ENCODE results near the gene FURIN.

Gene FURIN

DNA sequence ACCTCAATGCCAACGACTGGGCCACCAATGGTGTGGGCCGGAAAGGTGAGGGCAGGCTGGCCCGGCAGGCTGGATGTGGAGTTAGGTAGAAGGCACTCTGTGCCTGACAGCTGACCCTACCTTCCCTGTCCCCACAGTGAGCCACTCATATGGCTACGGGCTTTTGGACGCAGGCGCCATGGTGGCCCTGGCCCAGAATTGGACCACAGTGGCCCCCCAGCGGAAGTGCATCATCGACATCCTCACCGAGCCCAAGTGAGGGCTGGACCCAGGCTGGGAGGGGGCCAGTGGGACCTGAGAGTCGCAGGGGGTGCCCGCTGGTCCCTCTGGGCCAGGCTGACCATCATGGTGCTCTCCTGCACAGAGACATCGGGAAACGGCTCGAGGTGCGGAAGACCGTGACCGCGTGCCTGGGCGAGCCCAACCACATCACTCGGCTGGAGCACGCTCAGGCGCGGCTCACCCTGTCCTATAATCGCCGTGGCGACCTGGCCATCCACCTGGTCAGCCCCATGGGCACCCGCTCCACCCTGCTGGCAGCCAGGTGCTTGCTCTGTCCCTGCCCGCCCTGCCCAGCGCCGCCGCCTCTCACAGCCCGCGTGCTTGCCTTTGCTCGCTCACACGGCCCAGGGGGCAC, 11.5 kb downstream of the FURIN start:
- no peak for DNase-seq (ENCODE audit: extremely low read depth, low read depth)
- TF ChIP-seq, protein P1, sequence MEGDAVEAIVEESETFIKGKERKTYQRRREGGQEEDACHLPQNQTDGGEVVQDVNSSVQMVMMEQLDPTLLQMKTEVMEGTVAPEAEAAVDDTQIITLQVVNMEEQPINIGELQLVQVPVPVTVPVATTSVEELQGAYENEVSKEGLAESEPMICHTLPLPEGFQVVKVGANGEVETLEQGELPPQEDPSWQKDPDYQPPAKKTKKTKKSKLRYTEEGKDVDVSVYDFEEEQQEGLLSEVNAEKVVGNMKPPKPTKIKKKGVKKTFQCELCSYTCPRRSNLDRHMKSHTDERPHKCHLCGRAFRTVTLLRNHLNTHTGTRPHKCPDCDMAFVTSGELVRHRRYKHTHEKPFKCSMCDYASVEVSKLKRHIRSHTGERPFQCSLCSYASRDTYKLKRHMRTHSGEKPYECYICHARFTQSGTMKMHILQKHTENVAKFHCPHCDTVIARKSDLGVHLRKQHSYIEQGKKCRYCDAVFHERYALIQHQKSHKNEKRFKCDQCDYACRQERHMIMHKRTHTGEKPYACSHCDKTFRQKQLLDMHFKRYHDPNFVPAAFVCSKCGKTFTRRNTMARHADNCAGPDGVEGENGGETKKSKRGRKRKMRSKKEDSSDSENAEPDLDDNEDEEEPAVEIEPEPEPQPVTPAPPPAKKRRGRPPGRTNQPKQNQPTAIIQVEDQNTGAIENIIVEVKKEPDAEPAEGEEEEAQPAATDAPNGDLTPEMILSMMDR (IDR thresholded peaks at IDR 0.05; ENCODE audit: low read depth, low read length, missing control alignments): no peak
- H3K4me3 ChIP-seq (replicated peaks; ENCODE audit: low read depth, low read length): no peak overlapping the region

DNA sequence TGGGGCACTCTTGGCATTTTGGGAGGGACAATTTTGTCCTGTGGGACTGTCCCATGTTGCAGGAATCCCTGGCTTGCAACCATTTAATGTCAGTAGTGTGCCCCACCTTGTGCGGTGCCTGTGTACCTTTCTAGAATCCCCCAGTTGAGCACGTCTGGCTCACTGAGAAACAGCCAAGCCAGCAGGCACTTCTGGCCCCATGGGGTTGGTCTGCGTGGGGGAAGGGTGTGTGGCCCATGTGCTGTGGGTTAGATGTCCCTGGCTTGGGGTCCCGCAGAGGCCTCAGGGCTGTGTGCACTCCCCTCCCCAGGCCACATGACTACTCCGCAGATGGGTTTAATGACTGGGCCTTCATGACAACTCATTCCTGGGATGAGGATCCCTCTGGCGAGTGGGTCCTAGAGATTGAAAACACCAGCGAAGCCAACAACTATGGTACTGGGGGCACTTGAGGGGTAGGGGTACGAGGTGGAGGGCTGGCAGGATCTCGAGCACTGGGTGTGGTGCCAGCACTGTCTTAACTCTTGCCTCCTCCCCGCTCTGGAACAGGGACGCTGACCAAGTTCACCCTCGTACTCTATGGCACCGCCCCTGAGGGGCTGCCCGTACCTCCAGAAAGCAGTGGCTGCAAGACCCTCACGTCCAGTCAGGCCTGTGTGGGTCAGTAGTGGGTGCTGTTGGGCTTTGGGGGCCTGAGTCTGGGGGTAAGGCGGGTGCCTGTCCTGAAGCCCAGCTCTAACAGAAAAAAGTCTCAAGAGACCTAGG, 12.2 kb downstream of the FURIN start:
- TF ChIP-seq, protein P1 (IDR thresholded peaks at IDR 0.05; ENCODE audit: low read depth, low read length, missing control alignments): no peak
- H3K4me3 ChIP-seq (replicated peaks; ENCODE audit: low read depth, low read length): no peak overlapping the region
- no peak for DNase-seq (ENCODE audit: extremely low read depth, low read depth)

DNA sequence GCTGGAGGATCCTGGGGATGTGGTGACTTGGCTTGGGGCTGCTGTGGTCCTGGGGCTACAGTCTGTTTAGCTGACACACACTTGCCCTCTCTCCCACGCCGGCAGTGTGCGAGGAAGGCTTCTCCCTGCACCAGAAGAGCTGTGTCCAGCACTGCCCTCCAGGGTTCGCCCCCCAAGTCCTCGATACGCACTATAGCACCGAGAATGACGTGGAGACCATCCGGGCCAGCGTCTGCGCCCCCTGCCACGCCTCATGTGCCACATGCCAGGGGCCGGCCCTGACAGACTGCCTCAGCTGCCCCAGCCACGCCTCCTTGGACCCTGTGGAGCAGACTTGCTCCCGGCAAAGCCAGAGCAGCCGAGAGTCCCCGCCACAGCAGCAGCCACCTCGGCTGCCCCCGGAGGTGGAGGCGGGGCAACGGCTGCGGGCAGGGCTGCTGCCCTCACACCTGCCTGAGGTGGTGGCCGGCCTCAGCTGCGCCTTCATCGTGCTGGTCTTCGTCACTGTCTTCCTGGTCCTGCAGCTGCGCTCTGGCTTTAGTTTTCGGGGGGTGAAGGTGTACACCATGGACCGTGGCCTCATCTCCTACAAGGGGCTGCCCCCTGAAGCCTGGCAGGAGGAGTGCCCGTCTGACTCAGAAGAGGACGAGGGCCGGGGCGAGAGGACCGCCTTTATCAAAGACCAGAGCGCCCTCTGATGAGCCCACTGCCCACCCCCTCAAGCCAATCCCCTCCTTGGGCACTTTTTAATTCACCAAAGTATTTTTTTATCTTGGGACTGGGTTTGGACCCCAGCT, 13.0 kb downstream of the FURIN start:
- DNase-seq (ENCODE audit: extremely low read depth, low read depth): no peak
- H3K4me3 ChIP-seq (replicated peaks; ENCODE audit: low read depth, low read length): no peak overlapping the region
- TF ChIP-seq, protein P1 (IDR thresholded peaks at IDR 0.05; ENCODE audit: low read depth, low read length, missing control alignments): no peak

DNA sequence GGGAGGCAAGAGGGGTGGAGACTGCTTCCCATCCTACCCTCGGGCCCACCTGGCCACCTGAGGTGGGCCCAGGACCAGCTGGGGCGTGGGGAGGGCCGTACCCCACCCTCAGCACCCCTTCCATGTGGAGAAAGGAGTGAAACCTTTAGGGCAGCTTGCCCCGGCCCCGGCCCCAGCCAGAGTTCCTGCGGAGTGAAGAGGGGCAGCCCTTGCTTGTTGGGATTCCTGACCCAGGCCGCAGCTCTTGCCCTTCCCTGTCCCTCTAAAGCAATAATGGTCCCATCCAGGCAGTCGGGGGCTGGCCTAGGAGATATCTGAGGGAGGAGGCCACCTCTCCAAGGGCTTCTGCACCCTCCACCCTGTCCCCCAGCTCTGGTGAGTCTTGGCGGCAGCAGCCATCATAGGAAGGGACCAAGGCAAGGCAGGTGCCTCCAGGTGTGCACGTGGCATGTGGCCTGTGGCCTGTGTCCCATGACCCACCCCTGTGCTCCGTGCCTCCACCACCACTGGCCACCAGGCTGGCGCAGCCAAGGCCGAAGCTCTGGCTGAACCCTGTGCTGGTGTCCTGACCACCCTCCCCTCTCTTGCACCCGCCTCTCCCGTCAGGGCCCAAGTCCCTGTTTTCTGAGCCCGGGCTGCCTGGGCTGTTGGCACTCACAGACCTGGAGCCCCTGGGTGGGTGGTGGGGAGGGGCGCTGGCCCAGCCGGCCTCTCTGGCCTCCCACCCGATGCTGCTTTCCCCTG, 13.8 kb downstream of the FURIN start:
- no peak for DNase-seq (ENCODE audit: extremely low read depth, low read depth)
- TF ChIP-seq, protein P1 (IDR thresholded peaks at IDR 0.05; ENCODE audit: low read depth, low read length, missing control alignments): no peak
- no peak overlapping the region for H3K4me3 ChIP-seq (replicated peaks; ENCODE audit: low read depth, low read length)

DNA sequence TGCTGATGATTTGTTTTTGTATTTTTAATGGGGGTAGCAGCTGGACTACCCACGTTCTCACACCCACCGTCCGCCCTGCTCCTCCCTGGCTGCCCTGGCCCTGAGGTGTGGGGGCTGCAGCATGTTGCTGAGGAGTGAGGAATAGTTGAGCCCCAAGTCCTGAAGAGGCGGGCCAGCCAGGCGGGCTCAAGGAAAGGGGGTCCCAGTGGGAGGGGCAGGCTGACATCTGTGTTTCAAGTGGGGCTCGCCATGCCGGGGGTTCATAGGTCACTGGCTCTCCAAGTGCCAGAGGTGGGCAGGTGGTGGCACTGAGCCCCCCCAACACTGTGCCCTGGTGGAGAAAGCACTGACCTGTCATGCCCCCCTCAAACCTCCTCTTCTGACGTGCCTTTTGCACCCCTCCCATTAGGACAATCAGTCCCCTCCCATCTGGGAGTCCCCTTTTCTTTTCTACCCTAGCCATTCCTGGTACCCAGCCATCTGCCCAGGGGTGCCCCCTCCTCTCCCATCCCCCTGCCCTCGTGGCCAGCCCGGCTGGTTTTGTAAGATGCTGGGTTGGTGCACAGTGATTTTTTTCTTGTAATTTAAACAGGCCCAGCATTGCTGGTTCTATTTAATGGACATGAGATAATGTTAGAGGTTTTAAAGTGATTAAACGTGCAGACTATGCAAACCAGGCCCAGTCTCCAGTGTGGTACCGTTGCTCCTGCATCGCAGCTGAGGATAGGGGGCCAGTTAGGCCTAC, 14.6 kb downstream of the FURIN start:
- TF ChIP-seq, protein P1 (IDR thresholded peaks at IDR 0.05; ENCODE audit: low read depth, low read length, missing control alignments): no peak
- no peak for DNase-seq (ENCODE audit: extremely low read depth, low read depth)
- no peak overlapping the region for H3K4me3 ChIP-seq (replicated peaks; ENCODE audit: low read depth, low read length)

DNA sequence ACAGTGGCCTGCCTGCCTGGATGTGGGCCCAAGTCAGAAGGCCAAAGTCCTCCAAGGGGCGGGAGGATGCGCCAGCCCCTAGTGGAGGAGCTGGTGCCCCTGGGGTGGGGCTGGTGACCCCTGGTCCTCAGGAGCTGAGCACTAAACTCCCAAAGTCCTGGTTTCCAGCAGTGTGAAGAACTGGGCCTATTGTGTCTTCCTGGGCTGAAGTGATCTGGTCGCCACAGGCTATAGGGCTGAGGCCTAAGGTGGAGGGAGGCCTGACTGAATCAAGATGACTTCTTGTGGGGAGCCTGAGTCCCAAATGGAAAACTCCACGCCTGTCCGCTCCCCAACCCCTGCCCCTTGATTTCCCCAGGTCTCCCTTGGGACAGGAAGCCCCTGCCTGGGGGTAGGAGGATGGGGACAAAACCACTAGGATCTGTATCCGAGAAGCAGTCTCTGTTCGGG, 15.2 kb downstream of the FURIN start:
- TF ChIP-seq, protein P1 (IDR thresholded peaks at IDR 0.05; ENCODE audit: low read depth, low read length, missing control alignments): no peak
- DNase-seq (ENCODE audit: extremely low read depth, low read depth): no peak
- no peak overlapping the region for H3K4me3 ChIP-seq (replicated peaks; ENCODE audit: low read depth, low read length)
